ENCODE results near the gene REEP3.
"Not testable (repeated sequence)": the region's sequence is repeated elsewhere in the genome, so short reads cannot be mapped to it uniquely, and the experiment has no call there.

DNA sequence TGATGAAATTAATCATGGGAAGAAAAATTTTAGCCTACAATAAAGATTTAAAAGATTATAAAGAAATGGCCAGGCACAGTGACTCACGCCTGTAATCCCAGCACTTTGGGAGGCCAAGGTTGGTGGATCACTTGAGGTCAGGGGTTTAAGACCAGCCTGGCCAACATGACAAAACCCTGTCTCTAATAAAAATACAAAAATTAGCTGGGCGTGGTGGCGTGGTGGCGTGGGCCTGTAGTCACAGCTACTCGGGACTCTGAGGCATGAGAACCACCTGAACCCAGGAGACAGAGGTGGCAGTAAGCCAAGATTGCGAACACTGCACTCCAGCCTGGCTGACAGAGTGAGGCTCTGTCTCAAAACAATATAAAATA lies 28.9 kb upstream of the REEP3 start:
- not testable (repeated sequence) for TF ChIP-seq FOSL1 (IDR thresholded peaks at IDR 0.05; ENCODE audit: insufficient read depth, low read depth, low read length); POLR2AphosphoS5 (IDR thresholded peaks at IDR 0.05; ENCODE audit: low read depth, low read length); RBBP5 (IDR thresholded peaks at IDR 0.05; ENCODE audit: borderline replicate concordance, low read depth, low read length); HDAC2 (IDR thresholded peaks at IDR 0.05; ENCODE audit: borderline replicate concordance in 1 of 2, low read depth in 2 of 2, low read length in 2 of 2); CEBPB (IDR thresholded peaks at IDR 0.05; ENCODE audit: low read depth, low read length); EZH2 (IDR thresholded peaks at IDR 0.05; ENCODE audit: low read depth, low read length, severe bottlenecking); BCL11A (IDR thresholded peaks at IDR 0.05; ENCODE audit: low read depth in 2 of 2, low read length in 2 of 2); SUZ12 (IDR thresholded peaks at IDR 0.05; ENCODE audit: low read length); TCF12 (IDR thresholded peaks at IDR 0.05; ENCODE audit: low read depth, low read length); POLR2A (IDR thresholded peaks at IDR 0.05; ENCODE audit: control extremely low read depth in 1 of 2, low read depth in 2 of 2, low read length in 2 of 2); RAD21 (IDR thresholded peaks at IDR 0.05 in 1 of 2, conservative IDR thresholded peaks at IDR 0.05 in 1 of 2; ENCODE audit: low read depth in 2 of 2, low read length in 2 of 2); KDM5A (IDR thresholded peaks at IDR 0.05; ENCODE audit: low read length)
- TF ChIP-seq, protein P1, sequence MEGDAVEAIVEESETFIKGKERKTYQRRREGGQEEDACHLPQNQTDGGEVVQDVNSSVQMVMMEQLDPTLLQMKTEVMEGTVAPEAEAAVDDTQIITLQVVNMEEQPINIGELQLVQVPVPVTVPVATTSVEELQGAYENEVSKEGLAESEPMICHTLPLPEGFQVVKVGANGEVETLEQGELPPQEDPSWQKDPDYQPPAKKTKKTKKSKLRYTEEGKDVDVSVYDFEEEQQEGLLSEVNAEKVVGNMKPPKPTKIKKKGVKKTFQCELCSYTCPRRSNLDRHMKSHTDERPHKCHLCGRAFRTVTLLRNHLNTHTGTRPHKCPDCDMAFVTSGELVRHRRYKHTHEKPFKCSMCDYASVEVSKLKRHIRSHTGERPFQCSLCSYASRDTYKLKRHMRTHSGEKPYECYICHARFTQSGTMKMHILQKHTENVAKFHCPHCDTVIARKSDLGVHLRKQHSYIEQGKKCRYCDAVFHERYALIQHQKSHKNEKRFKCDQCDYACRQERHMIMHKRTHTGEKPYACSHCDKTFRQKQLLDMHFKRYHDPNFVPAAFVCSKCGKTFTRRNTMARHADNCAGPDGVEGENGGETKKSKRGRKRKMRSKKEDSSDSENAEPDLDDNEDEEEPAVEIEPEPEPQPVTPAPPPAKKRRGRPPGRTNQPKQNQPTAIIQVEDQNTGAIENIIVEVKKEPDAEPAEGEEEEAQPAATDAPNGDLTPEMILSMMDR (IDR thresholded peaks at IDR 0.05; ENCODE audit: control extremely low read depth in 1 of 3, insufficient read depth in 1 of 3, low read depth in 1 of 3, low read length in 3 of 3) = not testable (repeated sequence)
- TF ChIP-seq, protein P2, sequence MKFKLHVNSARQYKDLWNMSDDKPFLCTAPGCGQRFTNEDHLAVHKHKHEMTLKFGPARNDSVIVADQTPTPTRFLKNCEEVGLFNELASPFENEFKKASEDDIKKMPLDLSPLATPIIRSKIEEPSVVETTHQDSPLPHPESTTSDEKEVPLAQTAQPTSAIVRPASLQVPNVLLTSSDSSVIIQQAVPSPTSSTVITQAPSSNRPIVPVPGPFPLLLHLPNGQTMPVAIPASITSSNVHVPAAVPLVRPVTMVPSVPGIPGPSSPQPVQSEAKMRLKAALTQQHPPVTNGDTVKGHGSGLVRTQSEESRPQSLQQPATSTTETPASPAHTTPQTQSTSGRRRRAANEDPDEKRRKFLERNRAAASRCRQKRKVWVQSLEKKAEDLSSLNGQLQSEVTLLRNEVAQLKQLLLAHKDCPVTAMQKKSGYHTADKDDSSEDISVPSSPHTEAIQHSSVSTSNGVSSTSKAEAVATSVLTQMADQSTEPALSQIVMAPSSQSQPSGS (IDR thresholded peaks at IDR 0.05; ENCODE audit: low read length) = not testable (repeated sequence)

All from H1 (cell line).